ENCODE measurements around the gene SRGAP2B. TPM values are rescaled to one million over a fixed set of nuclear protein-coding genes. Genes with fewer than 3 reads are reported as not detected.
"Not testable (repeated sequence)": the region's sequence is repeated elsewhere in the genome, so short reads cannot be mapped to it uniquely, and the experiment has no call there.

Gene SRGAP2B
- polyA plus RNA-seq, 1 donor (not counting 4 experiments of a cell fraction or from before 2014, with no cell fraction given) = 11.0 TPM

- FAIRE-seq; H2AFZ ChIP-seq (ENCODE audit: control insufficient read depth, low read length); H3K27ac ChIP-seq (ENCODE audit: control insufficient read depth, insufficient read depth, low read length); H3K9me1 ChIP-seq (ENCODE audit: control insufficient read depth, extremely low read depth, insufficient read depth, low read length); H3K4me2 ChIP-seq (ENCODE audit: control insufficient read depth, extremely low read depth, insufficient read depth, low read depth, low read length); dilution Hi-C loops (cut with MboI; ENCODE audit: extremely low pct_ligation_motif_present, low sequenced_read_pairs); H3K79me2 ChIP-seq (ENCODE audit: control insufficient read depth, insufficient read depth, low read length); H3K9me3 ChIP-seq (ENCODE audit: control insufficient read depth, low read depth, low read length); H3K4me3 ChIP-seq (ENCODE audit: control insufficient read depth in 2 of 3, extremely low read depth in 1 of 3, insufficient read depth in 2 of 3, low read depth in 1 of 3, low read length in 3 of 3); H3K27me3 ChIP-seq (ENCODE audit: control insufficient read depth, extremely low read depth, insufficient read depth, low read length); H3K4me1 ChIP-seq (ENCODE audit: control insufficient read depth, extremely low read depth, insufficient read depth, low read length); H3K9ac ChIP-seq (ENCODE audit: control insufficient read depth, extremely low read depth, insufficient read depth, low read length); H4K20me1 ChIP-seq (ENCODE audit: control insufficient read depth, extremely low read depth, insufficient read depth, low read length); DNase-seq (ENCODE audit: low read depth, low spot score); H3K36me3 ChIP-seq (ENCODE audit: control insufficient read depth in 2 of 2, extremely low read depth in 1 of 2, insufficient read depth in 2 of 2, low read length in 2 of 2): not testable (repeated sequence)
Measured at GRCh38 chr1:144919106-144919505, 176.0 kb downstream of the SRGAP2B start.

DNA sequence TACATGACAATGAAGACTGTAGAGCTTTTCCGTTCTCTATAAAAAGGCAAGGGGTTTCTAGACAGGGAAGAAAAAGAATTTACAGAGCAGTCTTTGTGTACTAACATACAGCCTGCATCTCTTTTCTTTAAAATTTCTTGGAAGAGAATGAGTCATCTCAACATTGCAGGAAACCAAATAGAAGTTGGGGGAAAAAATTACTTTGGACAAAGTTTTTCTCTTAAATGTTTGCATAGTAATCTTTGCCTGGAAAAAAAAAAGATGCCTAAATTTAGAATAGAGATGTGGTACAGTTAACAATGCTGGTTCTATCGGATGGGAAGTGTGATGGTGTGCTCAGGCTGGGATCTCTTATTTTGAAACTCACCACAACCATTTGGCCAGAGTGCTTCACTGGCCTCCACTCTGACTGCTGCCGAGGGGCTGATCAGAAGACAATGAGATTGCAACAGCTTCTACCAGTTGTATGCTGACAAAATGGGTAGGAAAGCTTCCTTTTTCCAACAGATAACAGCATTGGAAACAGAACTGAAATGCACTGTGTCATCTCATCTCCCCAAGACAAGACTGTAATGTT lies 177.0 kb downstream of the SRGAP2B start:
- H3K9me1 ChIP-seq (ENCODE audit: control insufficient read depth, extremely low read depth, insufficient read depth, low read length); H3K27ac ChIP-seq (ENCODE audit: control insufficient read depth, insufficient read depth, low read length); H4K20me1 ChIP-seq (ENCODE audit: control insufficient read depth, extremely low read depth, insufficient read depth, low read length); H3K4me1 ChIP-seq (ENCODE audit: control insufficient read depth, extremely low read depth, insufficient read depth, low read length); DNase-seq (ENCODE audit: low read depth, low spot score); FAIRE-seq; H3K4me2 ChIP-seq (ENCODE audit: control insufficient read depth, extremely low read depth, insufficient read depth, low read depth, low read length); H3K9me3 ChIP-seq (ENCODE audit: control insufficient read depth, low read depth, low read length); H2AFZ ChIP-seq (ENCODE audit: control insufficient read depth, low read length); H3K36me3 ChIP-seq (ENCODE audit: control insufficient read depth in 2 of 2, extremely low read depth in 1 of 2, insufficient read depth in 2 of 2, low read length in 2 of 2); H3K27me3 ChIP-seq (ENCODE audit: control insufficient read depth, extremely low read depth, insufficient read depth, low read length); H3K9ac ChIP-seq (ENCODE audit: control insufficient read depth, extremely low read depth, insufficient read depth, low read length); dilution Hi-C loops (cut with MboI; ENCODE audit: extremely low pct_ligation_motif_present, low sequenced_read_pairs); H3K4me3 ChIP-seq (ENCODE audit: control insufficient read depth in 2 of 3, extremely low read depth in 1 of 3, insufficient read depth in 2 of 3, low read depth in 1 of 3, low read length in 3 of 3); H3K79me2 ChIP-seq (ENCODE audit: control insufficient read depth, insufficient read depth, low read length): not testable (repeated sequence)

DNA sequence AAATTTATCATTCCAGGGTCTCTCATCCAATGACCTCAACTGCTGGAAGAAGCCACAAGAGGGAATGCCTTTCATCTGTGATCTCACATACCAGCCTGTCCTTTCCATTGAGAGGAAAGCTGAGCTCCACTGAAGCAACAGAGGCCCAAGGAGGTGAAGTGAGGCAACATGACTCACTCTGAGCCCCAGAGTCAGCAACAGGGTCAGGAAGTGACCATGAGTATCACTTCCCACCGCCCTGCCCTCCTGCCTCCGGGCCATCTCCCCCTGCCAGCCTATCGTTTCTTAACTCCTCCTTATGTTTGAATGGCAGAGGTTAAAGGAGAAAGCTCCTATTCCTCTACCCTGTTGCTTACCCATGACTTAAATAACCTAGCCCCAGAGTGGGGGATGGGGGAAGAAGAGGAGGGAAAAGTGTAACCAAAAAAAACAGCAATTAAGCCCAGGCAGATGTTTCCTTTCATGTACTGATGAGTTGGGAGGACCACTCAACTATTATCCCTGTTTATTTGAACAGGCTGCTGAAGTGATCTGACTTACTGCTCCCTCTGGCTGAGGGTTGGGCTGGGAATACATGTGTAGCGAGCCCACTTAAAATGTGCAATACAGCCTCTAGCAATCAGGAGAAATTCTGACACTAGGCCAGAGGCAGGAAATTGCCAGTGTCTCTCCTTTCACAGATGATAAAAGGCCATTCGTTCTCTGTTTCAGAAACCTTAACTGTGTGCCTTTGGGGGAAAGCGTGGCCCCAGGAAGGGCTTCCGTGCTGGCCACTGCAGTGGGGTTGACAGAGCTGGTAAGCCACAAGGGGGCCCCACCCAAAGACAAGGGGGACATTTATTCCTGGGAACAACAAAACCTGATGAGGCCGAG lies 177.7 kb downstream of the SRGAP2B start:
- H3K4me1 ChIP-seq (ENCODE audit: control insufficient read depth, extremely low read depth, insufficient read depth, low read length); H3K9me3 ChIP-seq (ENCODE audit: control insufficient read depth, low read depth, low read length); DNase-seq (ENCODE audit: low read depth, low spot score); H3K79me2 ChIP-seq (ENCODE audit: control insufficient read depth, insufficient read depth, low read length); H2AFZ ChIP-seq (ENCODE audit: control insufficient read depth, low read length); H3K27ac ChIP-seq (ENCODE audit: control insufficient read depth, insufficient read depth, low read length); H3K9ac ChIP-seq (ENCODE audit: control insufficient read depth, extremely low read depth, insufficient read depth, low read length); H3K36me3 ChIP-seq (ENCODE audit: control insufficient read depth in 2 of 2, extremely low read depth in 1 of 2, insufficient read depth in 2 of 2, low read length in 2 of 2); H3K4me3 ChIP-seq (ENCODE audit: control insufficient read depth in 2 of 3, extremely low read depth in 1 of 3, insufficient read depth in 2 of 3, low read depth in 1 of 3, low read length in 3 of 3); H4K20me1 ChIP-seq (ENCODE audit: control insufficient read depth, extremely low read depth, insufficient read depth, low read length); H3K4me2 ChIP-seq (ENCODE audit: control insufficient read depth, extremely low read depth, insufficient read depth, low read depth, low read length); dilution Hi-C loops (cut with MboI; ENCODE audit: extremely low pct_ligation_motif_present, low sequenced_read_pairs); FAIRE-seq; H3K9me1 ChIP-seq (ENCODE audit: control insufficient read depth, extremely low read depth, insufficient read depth, low read length); H3K27me3 ChIP-seq (ENCODE audit: control insufficient read depth, extremely low read depth, insufficient read depth, low read length): not testable (repeated sequence)

GRCh38 chr1:144913977-144914734 lies 181.0 kb downstream of the SRGAP2B start:
- dilution Hi-C loops (cut with MboI; ENCODE audit: extremely low pct_ligation_motif_present, low sequenced_read_pairs); H3K79me2 ChIP-seq (ENCODE audit: control insufficient read depth, insufficient read depth, low read length); FAIRE-seq: not testable (repeated sequence)

More at GRCh38 chr1:144913977-144914734, 181.0 kb downstream of the SRGAP2B start:
- not testable (repeated sequence) for DNase-seq (ENCODE audit: low read depth, low spot score); H3K27ac ChIP-seq (ENCODE audit: control insufficient read depth, insufficient read depth, low read length); H3K4me3 ChIP-seq (ENCODE audit: control insufficient read depth in 2 of 3, extremely low read depth in 1 of 3, insufficient read depth in 2 of 3, low read depth in 1 of 3, low read length in 3 of 3); H2AFZ ChIP-seq (ENCODE audit: control insufficient read depth, low read length); H3K9me1 ChIP-seq (ENCODE audit: control insufficient read depth, extremely low read depth, insufficient read depth, low read length); H3K36me3 ChIP-seq (ENCODE audit: control insufficient read depth in 2 of 2, extremely low read depth in 1 of 2, insufficient read depth in 2 of 2, low read length in 2 of 2); H3K4me2 ChIP-seq (ENCODE audit: control insufficient read depth, extremely low read depth, insufficient read depth, low read depth, low read length); H3K4me1 ChIP-seq (ENCODE audit: control insufficient read depth, extremely low read depth, insufficient read depth, low read length); H3K27me3 ChIP-seq (ENCODE audit: control insufficient read depth, extremely low read depth, insufficient read depth, low read length); H3K9ac ChIP-seq (ENCODE audit: control insufficient read depth, extremely low read depth, insufficient read depth, low read length); H4K20me1 ChIP-seq (ENCODE audit: control insufficient read depth, extremely low read depth, insufficient read depth, low read length); H3K9me3 ChIP-seq (ENCODE audit: control insufficient read depth, low read depth, low read length)
